Astrocyte (in vitro differentiated cells and primary cell): ENCODE results near the gene PDE1C. TPM values are rescaled to one million over a fixed set of nuclear protein-coding genes. Genes with fewer than 3 reads are reported as not detected.

Experiments
- DNase-seq: peaks from one replicate; pipeline ENCODE4 v3.0.0-alpha.2; 2010; ENCODE audit warnings: low read depth
- FAIRE-seq: peaks from 2 replicates; lab custom pipeline; 2011; peaks lifted over from hg19 to GRCh38; lab: Jason Lieb, UNC
- H2AFZ ChIP-seq: 2 replicates; pipeline ENCODE4 v1.6.0; 2012; ENCODE audit warnings: low read depth, low read length, inconsistent platforms
- H3K27ac ChIP-seq: 2 replicates; pipeline ENCODE4 v1.5.1; 2011; ENCODE audit warnings: low read depth, low read length, inconsistent platforms
- H3K27me3 ChIP-seq: 2 replicates; pipeline ENCODE4 v1.6.0; 2011; ENCODE audit warnings: low read length, inconsistent platforms; ENCODE audit not compliant: insufficient read depth
- H3K36me3 ChIP-seq: 2 replicates; pipeline ENCODE4 v1.5.1; 2011; ENCODE audit warnings: low read length, inconsistent platforms; ENCODE audit not compliant: insufficient read depth
- H3K4me1 ChIP-seq: 2 replicates; pipeline ENCODE4 v1.5.1; 2011; ENCODE audit warnings: low read length, inconsistent platforms; ENCODE audit not compliant: insufficient read depth
- H3K4me2 ChIP-seq: 2 replicates; pipeline ENCODE4 v1.6.0; 2012; ENCODE audit warnings: low read length, inconsistent platforms
- H3K4me3 ChIP-seq: 2 replicates; pipeline ENCODE4 v1.5.1; 2011; ENCODE audit warnings: low read depth, mild to moderate bottlenecking, low read length, inconsistent platforms; ENCODE audit not compliant: insufficient read depth
- H3K79me2 ChIP-seq: 2 replicates; pipeline ENCODE4 v1.6.0; 2012; ENCODE audit warnings: mild to moderate bottlenecking, low read length, inconsistent platforms; ENCODE audit not compliant: insufficient read depth
- H3K9ac ChIP-seq: 2 replicates; pipeline ENCODE4 v1.6.0; 2012; ENCODE audit warnings: mild to moderate bottlenecking, low read length, inconsistent platforms
- H3K9me3 ChIP-seq: 2 replicates; pipeline ENCODE4 v1.5.1; 2012; ENCODE audit warnings: low read depth, mild to moderate bottlenecking, low read length, inconsistent platforms; ENCODE audit not compliant: insufficient read depth
- H4K20me1 ChIP-seq: 2 replicates; pipeline ENCODE4 v1.6.0; 2012; ENCODE audit warnings: low read length, inconsistent platforms; ENCODE audit not compliant: insufficient read depth
- H3K27ac Mint-ChIP-seq: one replicate; pipeline ENCODE4 v1.8.0; 2021; ENCODE audit warnings: mild to moderate bottlenecking, mixed read lengths; ENCODE audit not compliant: unreplicated experiment
- H3K27me3 Mint-ChIP-seq: one replicate; pipeline ENCODE4 v1.8.0; 2021; ENCODE audit warnings: low read depth, mixed read lengths; ENCODE audit not compliant: unreplicated experiment
- H3K36me3 Mint-ChIP-seq: one replicate; pipeline ENCODE4 v1.8.0; 2021; ENCODE audit warnings: low read depth, mixed read lengths; ENCODE audit not compliant: unreplicated experiment
- H3K4me1 Mint-ChIP-seq: one replicate; pipeline ENCODE4 v1.8.0; 2021; ENCODE audit warnings: low read depth, mixed read lengths; ENCODE audit not compliant: unreplicated experiment
- H3K4me3 Mint-ChIP-seq: one replicate; pipeline ENCODE4 v1.8.0; 2021; ENCODE audit warnings: mild to moderate bottlenecking, moderate library complexity, mixed read lengths; ENCODE audit not compliant: unreplicated experiment
- H3K9me3 Mint-ChIP-seq: one replicate; pipeline ENCODE4 v1.8.0; 2021; ENCODE audit warnings: mild to moderate bottlenecking, mixed read lengths; ENCODE audit not compliant: unreplicated experiment
- EZH2 ChIP-seq: IDR thresholded peaks from 2 replicates; pipeline ENCODE4 v1.6.1; 2012; ENCODE audit warnings: mild to moderate bottlenecking, low read length, inconsistent platforms; ENCODE audit not compliant: insufficient read depth
- total RNA-seq: library from RNA; stranded (reverse); gene quantifications from 2 replicates; pipeline ENCODE4 v1.2.1, GENCODE V29; 2021
- TF ChIP-seq, protein P1 (sequence below): IDR thresholded peaks from 2 replicates; pipeline ENCODE4 v1.5.1; 2011; ENCODE audit warnings: low read depth, mild to moderate bottlenecking, inconsistent platforms, low read length, moderate library complexity; ENCODE audit not compliant: insufficient read depth

The PDE1C gene
- total RNA-seq, 1 donor from 2014 or later: 31.6 TPM

DNA sequence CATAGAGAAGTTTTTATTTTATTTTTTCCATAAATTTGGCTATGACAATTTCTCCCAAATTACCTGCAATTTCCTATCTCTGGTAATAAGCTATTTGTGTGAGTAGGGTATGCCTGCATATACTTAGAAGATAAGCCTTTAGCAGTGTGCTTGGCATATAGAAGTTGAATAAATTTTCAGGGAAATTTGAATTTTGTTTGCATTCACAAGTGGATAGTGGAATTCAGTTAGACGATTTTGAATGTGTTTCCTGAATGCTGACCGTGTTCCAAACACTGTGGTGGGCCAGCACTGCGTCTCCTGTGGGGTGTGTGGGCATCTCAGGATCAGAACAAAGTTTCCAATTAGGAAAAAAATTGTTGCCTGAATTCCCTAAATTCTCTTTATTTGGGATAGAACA, 283.9 kb downstream of the PDE1C start:
- H3K36me3 Mint-ChIP-seq: peaks cover 8% of the 10 kb centered on the region
- peaks cover 3% of the 10 kb centered on the region for H3K9me3 Mint-ChIP-seq
- no peak overlapping the region for H3K4me3 ChIP-seq
- DNase-seq (no peak), FAIRE-seq (no peak)
- H4K20me1 ChIP-seq: no peaks in the 10 kb centered on the region
- no peaks in the 10 kb centered on the region for H3K4me1 ChIP-seq
- no peaks in the 10 kb centered on the region for H3K79me2 ChIP-seq
- no peak overlapping the region for H3K27ac Mint-ChIP-seq
- H3K4me2 ChIP-seq: no peak overlapping the region
- peaks cover 5% of the 10 kb centered on the region for H3K4me1 Mint-ChIP-seq
- no peaks in the 10 kb centered on the region for H3K27me3 ChIP-seq
- no peak overlapping the region for H3K4me3 Mint-ChIP-seq
- no peak overlapping the region for H3K9ac ChIP-seq
- H3K27me3 Mint-ChIP-seq: no peaks in the 10 kb centered on the region
- H3K9me3 ChIP-seq: no peaks in the 10 kb centered on the region
- no peaks in the 10 kb centered on the region for H3K36me3 ChIP-seq
- no peak for TF ChIP-seq EZH2
- TF ChIP-seq, protein P1, sequence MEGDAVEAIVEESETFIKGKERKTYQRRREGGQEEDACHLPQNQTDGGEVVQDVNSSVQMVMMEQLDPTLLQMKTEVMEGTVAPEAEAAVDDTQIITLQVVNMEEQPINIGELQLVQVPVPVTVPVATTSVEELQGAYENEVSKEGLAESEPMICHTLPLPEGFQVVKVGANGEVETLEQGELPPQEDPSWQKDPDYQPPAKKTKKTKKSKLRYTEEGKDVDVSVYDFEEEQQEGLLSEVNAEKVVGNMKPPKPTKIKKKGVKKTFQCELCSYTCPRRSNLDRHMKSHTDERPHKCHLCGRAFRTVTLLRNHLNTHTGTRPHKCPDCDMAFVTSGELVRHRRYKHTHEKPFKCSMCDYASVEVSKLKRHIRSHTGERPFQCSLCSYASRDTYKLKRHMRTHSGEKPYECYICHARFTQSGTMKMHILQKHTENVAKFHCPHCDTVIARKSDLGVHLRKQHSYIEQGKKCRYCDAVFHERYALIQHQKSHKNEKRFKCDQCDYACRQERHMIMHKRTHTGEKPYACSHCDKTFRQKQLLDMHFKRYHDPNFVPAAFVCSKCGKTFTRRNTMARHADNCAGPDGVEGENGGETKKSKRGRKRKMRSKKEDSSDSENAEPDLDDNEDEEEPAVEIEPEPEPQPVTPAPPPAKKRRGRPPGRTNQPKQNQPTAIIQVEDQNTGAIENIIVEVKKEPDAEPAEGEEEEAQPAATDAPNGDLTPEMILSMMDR: no peak
- H2AFZ ChIP-seq: no peak overlapping the region
- no peak overlapping the region for H3K27ac ChIP-seq

DNA sequence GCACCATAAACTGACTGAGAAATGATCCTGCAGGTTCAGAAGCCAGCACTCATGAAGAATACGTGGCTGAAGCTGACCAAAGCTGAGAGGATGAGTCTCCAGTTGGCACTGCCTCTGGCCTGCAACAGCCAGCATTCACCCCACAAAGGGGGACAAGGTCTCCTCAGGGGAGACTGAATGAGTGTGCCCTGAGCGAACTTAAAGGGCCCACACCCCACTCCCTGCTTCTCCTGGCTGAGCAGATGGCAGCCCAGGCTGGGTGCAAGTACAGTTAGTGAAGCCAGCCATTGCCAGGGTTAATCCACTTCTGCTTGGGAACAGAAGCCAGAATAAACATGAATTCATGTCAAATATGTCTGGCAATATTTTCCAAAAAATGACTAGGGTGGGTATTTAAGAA, 285.1 kb downstream of the PDE1C start:
- Mint-ChIP-seq H3K9me3 (peaks cover 3% of the 10 kb centered on the region), H3K27me3 (no peaks in the 10 kb centered on the region), H3K27ac (no peak overlapping the region), H3K4me1 (peaks cover 5% of the 10 kb centered on the region), H3K36me3 (no peaks in the 10 kb centered on the region), H3K4me3 (no peak overlapping the region)
- H3K4me2 ChIP-seq: no peak overlapping the region
- H3K4me3 ChIP-seq: no peak overlapping the region
- H3K79me2 ChIP-seq: no peaks in the 10 kb centered on the region
- H3K36me3 ChIP-seq: no peaks in the 10 kb centered on the region
- no peaks in the 10 kb centered on the region for H3K4me1 ChIP-seq
- no peaks in the 10 kb centered on the region for H3K27me3 ChIP-seq
- no peaks in the 10 kb centered on the region for H4K20me1 ChIP-seq
- no peaks in the 10 kb centered on the region for H3K9me3 ChIP-seq
- H3K9ac ChIP-seq: no peak overlapping the region
- no peak for DNase-seq
- H2AFZ ChIP-seq: no peak overlapping the region
- H3K27ac ChIP-seq: no peak overlapping the region
- no peak for FAIRE-seq
- TF ChIP-seq EZH2: no peak
- TF ChIP-seq, protein P1: no peak

DNA sequence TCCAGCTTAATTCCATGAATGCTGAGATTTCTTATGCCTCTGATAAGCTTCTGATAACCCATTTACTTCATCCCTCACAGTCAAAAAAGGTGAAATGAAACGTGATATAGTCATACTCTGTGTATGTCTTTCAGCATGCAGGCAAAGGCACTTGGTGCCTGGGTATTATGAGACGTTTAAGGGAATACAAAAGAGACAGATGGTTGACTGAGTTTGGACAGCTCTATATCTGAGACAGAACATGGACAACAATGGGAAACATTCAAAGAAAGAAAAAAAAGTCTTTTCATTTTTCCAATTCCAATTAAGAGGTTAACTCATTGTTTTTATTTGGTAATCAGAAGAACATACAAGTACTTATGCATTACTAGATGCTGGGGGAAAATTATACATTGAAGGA, 287.0 kb downstream of the PDE1C start:
- H4K20me1 ChIP-seq: no peaks in the 10 kb centered on the region
- no peak overlapping the region for H3K4me3 ChIP-seq
- no peak for DNase-seq
- no peaks in the 10 kb centered on the region for H3K4me1 ChIP-seq
- Mint-ChIP-seq H3K4me3 (no peak overlapping the region), H3K4me1 (no peaks in the 10 kb centered on the region), H3K9me3 (no peaks in the 10 kb centered on the region), H3K27ac (no peak overlapping the region), H3K36me3 (no peaks in the 10 kb centered on the region), H3K27me3 (no peaks in the 10 kb centered on the region)
- no peaks in the 10 kb centered on the region for H3K36me3 ChIP-seq
- no peak overlapping the region for H3K4me2 ChIP-seq
- no peak overlapping the region for H2AFZ ChIP-seq
- H3K79me2 ChIP-seq: no peaks in the 10 kb centered on the region
- no peak for TF ChIP-seq EZH2
- TF ChIP-seq, protein P1: no peak
- H3K27ac ChIP-seq: peak overlapping the region; percentile 1
- H3K9ac ChIP-seq: no peak overlapping the region
- H3K27me3 ChIP-seq: no peaks in the 10 kb centered on the region
- FAIRE-seq: no peak
- no peaks in the 10 kb centered on the region for H3K9me3 ChIP-seq
